GM19372 (cell line): Measurements from ENCODE around the gene CHGA.
A peak's percentile ranks its signal among the peaks of the same experiment; 100 is the strongest.

ENCODE experiments used
- ATAC-seq: cut with Tn5 transposase; IDR thresholded peaks from one replicate; pipeline ENCODE4 v1.9.1; 2021; ENCODE audit warnings: mild to moderate bottlenecking, low read depth, moderate library complexity; ENCODE audit not compliant: unreplicated experiment

The CHGA gene

GRCh38 chr14:92942576-92942975 is 19.6 kb downstream of the CHGA start:
- ATAC-seq: no peak

- no peak for ATAC-seq
These were observed 20.2 kb downstream of the CHGA start for GRCh38 chr14:92942976-92943710.

- no peak for ATAC-seq
These were observed 21.1 kb downstream of the CHGA start for GRCh38 chr14:92943855-92944570.

- ATAC-seq: no peak
These were observed 22.0 kb downstream of the CHGA start for GRCh38 chr14:92944976-92945375.

GRCh38 chr14:92945544-92945943 is 22.6 kb downstream of the CHGA start:
- ATAC-seq: no peak

- no peak for ATAC-seq
These were observed 23.3 kb downstream of the CHGA start for GRCh38 chr14:92945959-92946846.

GRCh38 chr14:92946847-92947545 is 24.0 kb downstream of the CHGA start:
- ATAC-seq: no peak

GRCh38 chr14:92948647-92949046 is 25.7 kb downstream of the CHGA start:
- ATAC-seq: no peak

GRCh38 chr14:92949496-92950192 is 26.7 kb downstream of the CHGA start:
- ATAC-seq: no peak

GRCh38 chr14:92950193-92950540 is 27.2 kb downstream of the CHGA start:
- no peak for ATAC-seq

- no peak for ATAC-seq
These were observed 27.8 kb downstream of the CHGA start for GRCh38 chr14:92950773-92951172.

GRCh38 chr14:92951261-92951660 is 28.3 kb downstream of the CHGA start:
- no peak for ATAC-seq

GRCh38 chr14:92951912-92952471 is 29.0 kb downstream of the CHGA start:
- ATAC-seq: peak; percentile 85

GRCh38 chr14:92952481-92953298 is 29.7 kb downstream of the CHGA start:
- ATAC-seq: no peak

GRCh38 chr14:92953526-92953925 is 30.6 kb downstream of the CHGA start:
- ATAC-seq: no peak

- ATAC-seq: no peak
These were observed 32.0 kb downstream of the CHGA start for GRCh38 chr14:92954933-92955332.

GRCh38 chr14:92955381-92955780 is 32.4 kb downstream of the CHGA start:
- ATAC-seq: no peak

- no peak for ATAC-seq
These were observed 34.0 kb downstream of the CHGA start for GRCh38 chr14:92956961-92957360.
